H9 (cell line): ENCODE data around the gene KLHL3. TPM values are rescaled to one million over a fixed set of nuclear protein-coding genes. Genes with fewer than 3 reads are reported as not detected.

Experiments
- DNase-seq: peaks from one replicate; pipeline ENCODE4 v3.0.0-alpha.2; 2017
- H2AFZ ChIP-seq: one replicate; pipeline ENCODE4 v1.6.1; 2013; ENCODE audit warnings: mild to moderate bottlenecking, low read length, control low read depth, moderate library complexity
- H2AK5ac ChIP-seq: 2 replicates; pipeline ENCODE4 v1.6.1; 2013; ENCODE audit warnings: low read length, control low read depth, mixed read lengths; ENCODE audit not compliant: insufficient read length
- H2BK120ac ChIP-seq: one replicate; pipeline ENCODE4 v1.6.1; 2013; ENCODE audit warnings: low read depth, mild to moderate bottlenecking, low read length, control low read depth, inconsistent platforms; ENCODE audit not compliant: poor library complexity, severe bottlenecking
- H2BK12ac ChIP-seq: 2 replicates; pipeline ENCODE4 v1.6.1; 2013; ENCODE audit warnings: low read length, control low read depth, mixed read lengths, low read depth; ENCODE audit not compliant: insufficient read length
- H2BK15ac ChIP-seq: 2 replicates; pipeline ENCODE4 v1.6.1; 2013; ENCODE audit warnings: low read depth, low read length, control low read depth
- H2BK20ac ChIP-seq: one replicate; pipeline ENCODE4 v1.6.1; 2013; ENCODE audit warnings: low read depth, mild to moderate bottlenecking, low read length, control low read depth, inconsistent platforms; ENCODE audit not compliant: poor library complexity, severe bottlenecking
- H2BK5ac ChIP-seq: 2 replicates; pipeline ENCODE4 v1.6.1; 2013; ENCODE audit warnings: low read length, control low read depth, mixed read lengths; ENCODE audit not compliant: insufficient read length
- H3K14ac ChIP-seq: 2 replicates; pipeline ENCODE4 v1.6.1; 2013; ENCODE audit warnings: low read length, control low read depth; ENCODE audit not compliant: insufficient read depth
- H3K18ac ChIP-seq: 2 replicates; pipeline ENCODE4 v1.6.1; 2013; ENCODE audit warnings: low read depth, mild to moderate bottlenecking, mixed read lengths, low read length, control low read depth; ENCODE audit not compliant: insufficient read length
- H3K23ac ChIP-seq: 2 replicates; pipeline ENCODE4 v1.6.1; 2013; ENCODE audit warnings: low read length, control low read depth, mixed read lengths, low read depth; ENCODE audit not compliant: insufficient read length
- H3K23me2 ChIP-seq: 2 replicates; pipeline ENCODE4 v1.6.1; 2013; ENCODE audit warnings: low read depth, mild to moderate bottlenecking, mixed read lengths, low read length, control low read depth; ENCODE audit not compliant: insufficient read length, poor library complexity, severe bottlenecking
- H3K27ac ChIP-seq: 2 replicates; pipeline ENCODE4 v1.5.1; 2013; ENCODE audit warnings: low read length, control low read depth, mixed read lengths, low read depth; ENCODE audit not compliant: insufficient read length
- H3K27me3 ChIP-seq: 2 replicates; pipeline ENCODE4 v1.6.1; 2013; ENCODE audit warnings: low read length, control low read depth, inconsistent platforms; ENCODE audit not compliant: insufficient read depth
- H3K4ac ChIP-seq: 2 replicates; pipeline ENCODE4 v1.6.1; 2013; ENCODE audit warnings: low read depth, mild to moderate bottlenecking, control low read depth, inconsistent platforms, low read length, moderate library complexity
- H3K4me1 ChIP-seq: 2 replicates; pipeline ENCODE4 v1.6.1; 2013; ENCODE audit warnings: low read length, control low read depth, inconsistent platforms; ENCODE audit not compliant: insufficient read depth
- H3K4me2 ChIP-seq: 2 replicates; pipeline ENCODE4 v1.6.1; 2013; ENCODE audit warnings: low read length, control low read depth, mixed read lengths; ENCODE audit not compliant: insufficient read length, insufficient read depth
- H3K56ac ChIP-seq: 2 replicates; pipeline ENCODE4 v1.6.1; 2013; ENCODE audit warnings: low read depth, mild to moderate bottlenecking, mixed read lengths, low read length, control low read depth; ENCODE audit not compliant: insufficient read length
- H3K79me1 ChIP-seq: 2 replicates; pipeline ENCODE4 v1.6.1; 2013; ENCODE audit warnings: low read depth, mild to moderate bottlenecking, moderate library complexity, low read length, control low read depth, inconsistent platforms; ENCODE audit not compliant: insufficient read depth, poor library complexity, severe bottlenecking
- H3K79me2 ChIP-seq: 2 replicates; pipeline ENCODE4 v1.6.1; 2013; ENCODE audit warnings: low read length, control low read depth, inconsistent platforms; ENCODE audit not compliant: insufficient read depth
- H3K9ac ChIP-seq: 2 replicates; pipeline ENCODE4 v1.6.1; 2013; ENCODE audit warnings: low read length, control low read depth, mixed read lengths; ENCODE audit not compliant: insufficient read length; ENCODE audit errors: extremely low read depth
- H3K9me3 ChIP-seq: one replicate; pipeline ENCODE4 v1.6.1; 2013; ENCODE audit warnings: low read depth, low read length, inconsistent platforms; ENCODE audit not compliant: control insufficient read depth
- H3T11ph ChIP-seq: one replicate; pipeline ENCODE4 v1.6.1; 2013; ENCODE audit warnings: mild to moderate bottlenecking, low read length, control low read depth, inconsistent platforms
- H4K20me1 ChIP-seq: one replicate; pipeline ENCODE4 v1.6.1; 2013; ENCODE audit not compliant: control insufficient read depth, insufficient read length, insufficient read depth
- H4K5ac ChIP-seq: 2 replicates; pipeline ENCODE4 v1.6.1; 2013; ENCODE audit warnings: low read depth, mild to moderate bottlenecking, mixed read lengths, low read length, control low read depth; ENCODE audit not compliant: insufficient read length
- H4K8ac ChIP-seq: replicated peaks from 2 replicates; pipeline ENCODE4 v1.6.1; 2013; ENCODE audit warnings: low read length, control low read depth, mixed read lengths, low read depth; ENCODE audit not compliant: insufficient read length
- H4K91ac ChIP-seq: 2 replicates; pipeline ENCODE4 v1.6.1; 2013; ENCODE audit warnings: low read depth, mild to moderate bottlenecking, moderate library complexity, mixed read lengths, low read length, control low read depth; ENCODE audit not compliant: insufficient read length
- H3K27ac Mint-ChIP-seq, 3 experiments: 2 replicates in 2 of 3; 3 replicates in 1 of 3; pipeline ENCODE4 v1.8.0; 2020 to 2021; ENCODE audit warnings: mixed read lengths in 3 of 3, mild to moderate bottlenecking in 1 of 3, moderate library complexity in 1 of 3
- H3K27me3 Mint-ChIP-seq: 2 replicates; pipeline ENCODE4 v1.8.0; 2021; ENCODE audit warnings: low read depth, mild to moderate bottlenecking, moderate library complexity, mixed read lengths
- H3K36me3 Mint-ChIP-seq, 3 experiments: 2 replicates in 2 of 3; 3 replicates in 1 of 3; pipeline ENCODE4 v1.8.0; 2020 to 2021; ENCODE audit warnings: low read depth in 3 of 3, mixed read lengths in 3 of 3; ENCODE audit not compliant: insufficient read depth in 1 of 3
- H3K4me1 Mint-ChIP-seq, 2 experiments: 2 replicates each; pipeline ENCODE4 v1.8.0; 2020; ENCODE audit warnings: mixed read lengths in 2 of 2
- H3K4me3 Mint-ChIP-seq, 2 experiments: 2 replicates in 1 of 2; 3 replicates in 1 of 2; pipeline ENCODE4 v1.8.0; 2020 to 2021; ENCODE audit warnings: mild to moderate bottlenecking in 2 of 2, mixed read lengths in 2 of 2, moderate library complexity in 1 of 2
- H3K9me3 Mint-ChIP-seq, 2 experiments: 2 replicates in 1 of 2; 3 replicates in 1 of 2; pipeline ENCODE4 v1.8.0; 2020; ENCODE audit warnings: mild to moderate bottlenecking in 2 of 2, mixed read lengths in 2 of 2, moderate library complexity in 1 of 2
- CTCF ChIP-seq: fragments of 200-600 bp; sonication (generic); conservative IDR thresholded peaks from 3 replicates; pipeline ENCODE4 v1.8.0; 2021; ENCODE audit warnings: antibody characterized with exemption, mild to moderate bottlenecking
- WGBS: extraction: QIAGEN DNeasy Blood & Tissue Kit; methylation state at CpG from one replicate; pipeline ENCODE4 v1.1.7; 2013; ENCODE audit warnings: missing lambda C conversion rate, low lambda C conversion rate, mixed read lengths; ENCODE audit not compliant: insufficient read length; ENCODE audit errors: extremely low coverage; 5-methylcytosine and 5-hydroxymethylcytosine counted together
- total RNA-seq: library from RNA; stranded (reverse); gene quantifications from 2 replicates; pipeline ENCODE4 v1.2.1, GENCODE V29; 2021

Gene KLHL3
- total RNA-seq, 1 experiment from 2014 or later = 12.8 TPM

DNA sequence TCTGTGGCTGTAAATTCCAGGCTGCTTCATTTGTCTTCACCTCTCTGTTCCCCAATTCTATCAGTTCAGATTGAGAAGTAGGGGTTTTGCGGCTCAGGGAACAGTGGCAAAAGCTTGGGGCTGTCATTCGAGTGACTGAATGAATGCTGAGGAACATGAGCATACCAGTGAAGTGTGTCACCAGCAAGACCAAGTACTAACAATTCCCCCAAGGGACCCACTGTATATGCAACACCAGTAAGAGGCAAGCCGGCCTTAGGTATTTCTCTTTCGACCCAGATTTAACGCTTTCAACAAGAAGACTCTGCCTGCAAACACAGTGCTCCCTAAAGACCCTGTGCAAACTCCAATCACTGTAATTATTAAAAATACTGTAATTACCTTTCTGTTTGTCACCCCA, 25.8 kb downstream of the KLHL3 start:
- Histone ChIP-seq H2AFZ (no peak overlapping the region), H4K91ac (no peak overlapping the region), H3K4me2 (no peak overlapping the region), H2BK12ac (no peak overlapping the region), H3K27me3 (no peaks in the 10 kb centered on the region), H4K5ac (no peak overlapping the region), H2BK120ac (no peak overlapping the region), H3K23ac (no peak overlapping the region), H3K4me1 (no peaks in the 10 kb centered on the region), H3T11ph (no peak overlapping the region), H3K27ac (no peak overlapping the region), H2BK15ac (no peak overlapping the region), H3K23me2 (no peaks in the 10 kb centered on the region), H3K79me1 (no peaks in the 10 kb centered on the region), H2BK20ac (no peak overlapping the region), H3K4ac (no peak overlapping the region), H3K18ac (no peak overlapping the region), H2AK5ac (no peak overlapping the region), H3K9me3 (no peaks in the 10 kb centered on the region), H3K79me2 (no peaks in the 10 kb centered on the region), H3K14ac (no peak overlapping the region), H4K20me1 (no peaks in the 10 kb centered on the region), H3K9ac (no peak overlapping the region), H4K8ac (no peak overlapping the region), H2BK5ac (no peak overlapping the region), H3K56ac (no peak overlapping the region)
- Mint-ChIP-seq H3K9me3 (peaks cover 14 to 16% of the 10 kb centered on the region in 2 experiments), H3K36me3 (peaks cover 26 to 48% (median 38%) of the 10 kb centered on the region in 3 experiments), H3K4me3 (no peak overlapping the region), H3K27me3 (no peaks in the 10 kb centered on the region), H3K4me1 (no peaks in the 10 kb centered on the region), H3K27ac (no peak overlapping the region)
- DNase-seq = no peak
- no peak for TF ChIP-seq CTCF
- WGBS = no CpG with 5 or more reads among the region's 5 CpGs
